ENCODE measurements around the gene SNRPB. TPM values are rescaled to one million over a fixed set of nuclear protein-coding genes. Genes with fewer than 3 reads are reported as not detected.

SNRPB gene
- total and polyA plus RNA-seq, 2 experiments from 2014 or later: 784 to 785 TPM

DNA sequence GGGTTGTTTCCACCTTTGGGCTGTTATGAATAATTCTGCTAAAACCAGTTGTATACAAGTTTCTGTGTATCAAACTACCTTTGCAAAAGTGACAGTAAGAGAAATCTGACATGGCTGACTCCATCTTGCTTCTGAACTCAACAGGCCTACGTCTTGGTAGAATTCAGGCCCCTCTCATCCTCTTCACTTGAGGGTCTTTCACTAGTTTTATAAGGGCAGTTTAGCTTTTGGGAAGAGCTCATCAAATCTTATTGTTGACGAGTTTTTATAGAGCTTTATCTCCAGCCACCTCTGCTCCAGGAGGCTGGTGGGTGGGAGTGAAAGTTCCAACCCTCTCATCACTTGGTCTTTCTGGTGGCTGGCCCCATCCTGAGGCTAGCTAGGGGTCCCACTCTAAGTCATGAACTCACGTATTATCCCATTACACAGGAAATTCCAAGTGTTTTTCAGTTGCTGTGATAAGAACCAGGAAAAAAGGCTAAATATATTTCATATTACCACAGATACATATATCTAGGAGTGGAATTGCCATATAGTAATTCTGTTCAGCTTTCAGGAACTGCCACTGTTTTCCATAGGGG lies 11.6 kb downstream of the SNRPB start:
- peaks cover 55% of the 10 kb centered on the region for H3K36me3 Mint-ChIP-seq (ENCODE audit: low read depth)
- peaks cover 27% of the 10 kb centered on the region; the same call in 1 of the 2 replicates for H3F3A ChIP-seq (replicated peaks; ENCODE audit: low read depth)
- no peak for DNase-seq (ENCODE audit: low spot score)
- H3K27ac Mint-ChIP-seq: no peak overlapping the region
- H3K36me3 ChIP-seq (ENCODE audit: insufficient read depth): peaks cover 42% of the 10 kb centered on the region
- no peaks in the 10 kb centered on the region for H3K4me1 Mint-ChIP-seq
- no peaks in the 10 kb centered on the region for H3K27me3 Mint-ChIP-seq (ENCODE audit: insufficient read depth, low read depth, poor library complexity)
- no peaks in the 10 kb centered on the region; the same call in 2 of the 3 replicates for H3K9me3 Mint-ChIP-seq
- peaks cover 14% of the 10 kb centered on the region for H4K20me1 ChIP-seq (replicated peaks; ENCODE audit: insufficient read depth)
- no peak for ATAC-seq
- no peaks in the 10 kb centered on the region for H3K4me1 ChIP-seq (ENCODE audit: insufficient read depth)
- H3K4me3 Mint-ChIP-seq: no peak overlapping the region
- no peaks in the 10 kb centered on the region for H3K27me3 ChIP-seq (ENCODE audit: insufficient read depth)
- 0 out of 2 replicates have a peak, but pooled peaks cover 7% of the 10 kb centered on the region for H3K79me2 ChIP-seq (replicated peaks; ENCODE audit: insufficient read depth)
- no peak overlapping the region for H3K4me2 ChIP-seq
- H3K9me2 ChIP-seq (ENCODE audit: insufficient read depth): no peaks in the 10 kb centered on the region
- TF ChIP-seq ZNF114 (CRISPR knock-in tag; IDR thresholded peaks at IDR 0.05): no peak
- H3K4me3 ChIP-seq: no peak overlapping the region
- H2AFZ ChIP-seq: no peak overlapping the region
- no peak overlapping the region for H3K27ac ChIP-seq (ENCODE audit: low read depth)

DNA sequence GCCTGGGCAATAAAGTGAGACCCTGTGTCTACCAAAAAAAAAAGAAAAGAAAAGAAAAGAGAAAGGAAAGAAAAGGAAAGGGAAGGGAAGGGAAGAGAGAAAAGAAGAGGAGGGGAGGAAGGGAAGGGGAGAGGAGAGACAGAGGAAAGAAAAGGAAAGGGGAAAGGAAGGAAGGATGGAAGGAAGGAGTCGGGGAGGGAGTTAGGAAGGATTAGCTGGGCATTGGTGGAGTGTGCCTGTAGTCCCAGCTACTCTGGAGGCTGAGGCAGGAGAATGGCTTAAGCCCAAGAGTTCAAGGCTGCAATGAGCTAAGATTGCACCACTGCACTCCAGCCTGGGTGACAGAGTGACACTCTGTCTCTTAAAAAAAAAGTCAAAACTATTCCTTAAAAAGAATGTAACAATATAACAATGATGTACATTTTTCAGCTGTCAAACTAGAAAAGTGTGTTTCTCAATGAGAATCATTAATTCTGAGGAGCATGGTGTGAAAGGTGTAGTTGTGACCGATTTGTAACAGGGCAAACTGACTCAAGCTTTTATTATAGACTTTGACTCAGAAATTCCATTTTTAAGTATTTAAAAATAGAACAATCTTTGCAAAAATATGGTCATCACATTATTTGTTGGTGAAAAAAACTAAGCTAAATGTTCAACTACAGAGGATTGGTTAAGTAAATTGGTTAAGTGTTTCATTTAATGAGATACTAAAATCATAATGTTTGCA lies 14.7 kb downstream of the SNRPB start:
- DNase-seq (ENCODE audit: low spot score) (no peak), ATAC-seq (no peak)
- no peak overlapping the region for H3K27ac Mint-ChIP-seq
- Histone ChIP-seq H4K20me1 (replicated peaks; ENCODE audit: insufficient read depth) (no peaks in the 10 kb centered on the region; the same call in 1 of the 2 replicates), H3K27ac (ENCODE audit: low read depth) (no peak overlapping the region), H3K9me2 (ENCODE audit: insufficient read depth) (no peaks in the 10 kb centered on the region), H3K4me1 (ENCODE audit: insufficient read depth) (no peaks in the 10 kb centered on the region), H3K27me3 (ENCODE audit: insufficient read depth) (no peaks in the 10 kb centered on the region), H3K36me3 (ENCODE audit: insufficient read depth) (peaks cover 11% of the 10 kb centered on the region), H3F3A (replicated peaks; ENCODE audit: low read depth) (peaks cover 5% of the 10 kb centered on the region; the same call in 1 of the 2 replicates), H2AFZ (no peak overlapping the region), H3K4me3 (no peak overlapping the region), H3K79me2 (replicated peaks; ENCODE audit: insufficient read depth) (no peaks in the 10 kb centered on the region), H3K4me2 (no peak overlapping the region)
- no peak overlapping the region for H3K4me3 Mint-ChIP-seq
- peaks cover 25% of the 10 kb centered on the region for H3K36me3 Mint-ChIP-seq (ENCODE audit: low read depth)
- peaks cover 2% of the 10 kb centered on the region for H3K27me3 Mint-ChIP-seq (ENCODE audit: insufficient read depth, low read depth, poor library complexity)
- H3K4me1 Mint-ChIP-seq: no peaks in the 10 kb centered on the region
- no peaks in the 10 kb centered on the region; the same call in 2 of the 3 replicates for H3K9me3 Mint-ChIP-seq
- TF ChIP-seq JUNB (IDR thresholded peaks at IDR 0.05; ENCODE audit: unreplicated experiment): no peak
- TF ChIP-seq ZNF114 (CRISPR knock-in tag; IDR thresholded peaks at IDR 0.05): no peak
- no peak for TF ChIP-seq NANOG (IDR thresholded peaks at IDR 0.05; ENCODE audit: borderline replicate concordance)
- TF ChIP-seq, protein P1, sequence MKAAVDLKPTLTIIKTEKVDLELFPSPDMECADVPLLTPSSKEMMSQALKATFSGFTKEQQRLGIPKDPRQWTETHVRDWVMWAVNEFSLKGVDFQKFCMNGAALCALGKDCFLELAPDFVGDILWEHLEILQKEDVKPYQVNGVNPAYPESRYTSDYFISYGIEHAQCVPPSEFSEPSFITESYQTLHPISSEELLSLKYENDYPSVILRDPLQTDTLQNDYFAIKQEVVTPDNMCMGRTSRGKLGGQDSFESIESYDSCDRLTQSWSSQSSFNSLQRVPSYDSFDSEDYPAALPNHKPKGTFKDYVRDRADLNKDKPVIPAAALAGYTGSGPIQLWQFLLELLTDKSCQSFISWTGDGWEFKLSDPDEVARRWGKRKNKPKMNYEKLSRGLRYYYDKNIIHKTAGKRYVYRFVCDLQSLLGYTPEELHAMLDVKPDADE (IDR thresholded peaks at IDR 0.05): no peak
- TF ChIP-seq, protein P2, sequence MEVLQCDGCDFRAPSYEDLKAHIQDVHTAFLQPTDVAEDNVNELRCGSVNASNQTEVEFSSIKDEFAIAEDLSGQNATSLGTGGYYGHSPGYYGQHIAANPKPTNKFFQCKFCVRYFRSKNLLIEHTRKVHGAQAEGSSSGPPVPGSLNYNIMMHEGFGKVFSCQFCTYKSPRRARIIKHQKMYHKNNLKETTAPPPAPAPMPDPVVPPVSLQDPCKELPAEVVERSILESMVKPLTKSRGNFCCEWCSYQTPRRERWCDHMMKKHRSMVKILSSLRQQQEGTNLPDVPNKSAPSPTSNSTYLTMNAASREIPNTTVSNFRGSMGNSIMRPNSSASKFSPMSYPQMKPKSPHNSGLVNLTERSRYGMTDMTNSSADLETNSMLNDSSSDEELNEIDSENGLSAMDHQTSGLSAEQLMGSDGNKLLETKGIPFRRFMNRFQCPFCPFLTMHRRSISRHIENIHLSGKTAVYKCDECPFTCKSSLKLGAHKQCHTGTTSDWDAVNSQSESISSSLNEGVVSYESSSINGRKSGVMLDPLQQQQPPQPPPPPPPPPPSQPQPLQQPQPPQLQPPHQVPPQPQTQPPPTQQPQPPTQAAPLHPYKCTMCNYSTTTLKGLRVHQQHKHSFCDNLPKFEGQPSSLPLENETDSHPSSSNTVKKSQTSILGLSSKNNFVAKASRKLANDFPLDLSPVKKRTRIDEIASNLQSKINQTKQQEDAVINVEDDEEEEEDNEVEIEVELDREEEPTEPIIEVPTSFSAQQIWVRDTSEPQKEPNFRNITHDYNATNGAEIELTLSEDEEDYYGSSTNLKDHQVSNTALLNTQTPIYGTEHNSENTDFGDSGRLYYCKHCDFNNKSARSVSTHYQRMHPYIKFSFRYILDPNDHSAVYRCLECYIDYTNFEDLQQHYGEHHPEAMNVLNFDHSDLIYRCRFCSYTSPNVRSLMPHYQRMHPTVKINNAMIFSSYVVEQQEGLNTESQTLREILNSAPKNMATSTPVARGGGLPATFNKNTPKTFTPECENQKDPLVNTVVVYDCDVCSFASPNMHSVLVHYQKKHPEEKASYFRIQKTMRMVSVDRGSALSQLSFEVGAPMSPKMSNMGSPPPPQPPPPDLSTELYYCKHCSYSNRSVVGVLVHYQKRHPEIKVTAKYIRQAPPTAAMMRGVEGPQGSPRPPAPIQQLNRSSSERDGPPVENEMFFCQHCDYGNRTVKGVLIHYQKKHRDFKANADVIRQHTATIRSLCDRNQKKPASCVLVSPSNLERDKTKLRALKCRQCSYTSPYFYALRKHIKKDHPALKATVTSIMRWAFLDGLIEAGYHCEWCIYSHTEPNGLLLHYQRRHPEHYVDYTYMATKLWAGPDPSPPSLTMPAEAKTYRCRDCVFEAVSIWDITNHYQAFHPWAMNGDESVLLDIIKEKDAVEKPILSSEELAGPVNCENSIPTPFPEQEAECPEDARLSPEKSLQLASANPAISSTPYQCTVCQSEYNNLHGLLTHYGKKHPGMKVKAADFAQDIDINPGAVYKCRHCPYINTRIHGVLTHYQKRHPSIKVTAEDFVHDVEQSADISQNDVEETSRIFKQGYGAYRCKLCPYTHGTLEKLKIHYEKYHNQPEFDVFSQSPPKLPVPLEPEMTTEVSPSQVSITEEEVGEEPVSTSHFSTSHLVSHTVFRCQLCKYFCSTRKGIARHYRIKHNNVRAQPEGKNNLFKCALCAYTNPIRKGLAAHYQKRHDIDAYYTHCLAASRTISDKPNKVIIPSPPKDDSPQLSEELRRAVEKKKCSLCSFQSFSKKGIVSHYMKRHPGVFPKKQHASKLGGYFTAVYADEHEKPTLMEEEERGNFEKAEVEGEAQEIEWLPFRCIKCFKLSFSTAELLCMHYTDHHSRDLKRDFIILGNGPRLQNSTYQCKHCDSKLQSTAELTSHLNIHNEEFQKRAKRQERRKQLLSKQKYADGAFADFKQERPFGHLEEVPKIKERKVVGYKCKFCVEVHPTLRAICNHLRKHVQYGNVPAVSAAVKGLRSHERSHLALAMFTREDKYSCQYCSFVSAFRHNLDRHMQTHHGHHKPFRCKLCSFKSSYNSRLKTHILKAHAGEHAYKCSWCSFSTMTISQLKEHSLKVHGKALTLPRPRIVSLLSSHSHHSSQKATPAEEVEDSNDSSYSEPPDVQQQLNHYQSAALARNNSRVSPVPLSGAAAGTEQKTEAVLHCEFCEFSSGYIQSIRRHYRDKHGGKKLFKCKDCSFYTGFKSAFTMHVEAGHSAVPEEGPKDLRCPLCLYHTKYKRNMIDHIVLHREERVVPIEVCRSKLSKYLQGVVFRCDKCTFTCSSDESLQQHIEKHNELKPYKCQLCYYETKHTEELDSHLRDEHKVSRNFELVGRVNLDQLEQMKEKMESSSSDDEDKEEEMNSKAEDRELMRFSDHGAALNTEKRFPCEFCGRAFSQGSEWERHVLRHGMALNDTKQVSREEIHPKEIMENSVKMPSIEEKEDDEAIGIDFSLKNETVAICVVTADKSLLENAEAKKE (CRISPR knock-in tag; IDR thresholded peaks at IDR 0.05): no peak
- no peak for TF ChIP-seq EZH2phosphoT487 (IDR thresholded peaks at IDR 0.05; ENCODE audit: unreplicated experiment)
- TF ChIP-seq, protein P3, sequence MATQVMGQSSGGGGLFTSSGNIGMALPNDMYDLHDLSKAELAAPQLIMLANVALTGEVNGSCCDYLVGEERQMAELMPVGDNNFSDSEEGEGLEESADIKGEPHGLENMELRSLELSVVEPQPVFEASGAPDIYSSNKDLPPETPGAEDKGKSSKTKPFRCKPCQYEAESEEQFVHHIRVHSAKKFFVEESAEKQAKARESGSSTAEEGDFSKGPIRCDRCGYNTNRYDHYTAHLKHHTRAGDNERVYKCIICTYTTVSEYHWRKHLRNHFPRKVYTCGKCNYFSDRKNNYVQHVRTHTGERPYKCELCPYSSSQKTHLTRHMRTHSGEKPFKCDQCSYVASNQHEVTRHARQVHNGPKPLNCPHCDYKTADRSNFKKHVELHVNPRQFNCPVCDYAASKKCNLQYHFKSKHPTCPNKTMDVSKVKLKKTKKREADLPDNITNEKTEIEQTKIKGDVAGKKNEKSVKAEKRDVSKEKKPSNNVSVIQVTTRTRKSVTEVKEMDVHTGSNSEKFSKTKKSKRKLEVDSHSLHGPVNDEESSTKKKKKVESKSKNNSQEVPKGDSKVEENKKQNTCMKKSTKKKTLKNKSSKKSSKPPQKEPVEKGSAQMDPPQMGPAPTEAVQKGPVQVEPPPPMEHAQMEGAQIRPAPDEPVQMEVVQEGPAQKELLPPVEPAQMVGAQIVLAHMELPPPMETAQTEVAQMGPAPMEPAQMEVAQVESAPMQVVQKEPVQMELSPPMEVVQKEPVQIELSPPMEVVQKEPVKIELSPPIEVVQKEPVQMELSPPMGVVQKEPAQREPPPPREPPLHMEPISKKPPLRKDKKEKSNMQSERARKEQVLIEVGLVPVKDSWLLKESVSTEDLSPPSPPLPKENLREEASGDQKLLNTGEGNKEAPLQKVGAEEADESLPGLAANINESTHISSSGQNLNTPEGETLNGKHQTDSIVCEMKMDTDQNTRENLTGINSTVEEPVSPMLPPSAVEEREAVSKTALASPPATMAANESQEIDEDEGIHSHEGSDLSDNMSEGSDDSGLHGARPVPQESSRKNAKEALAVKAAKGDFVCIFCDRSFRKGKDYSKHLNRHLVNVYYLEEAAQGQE (IDR thresholded peaks at IDR 0.05; ENCODE audit: unreplicated experiment): no peak
